ENCODE data around the gene GATA3. TPM values are rescaled to one million over a fixed set of nuclear protein-coding genes. Genes with fewer than 3 reads are reported as not detected.

Gene GATA3
- total RNA-seq, 2 donors from 2014 or later, result 0.27 to 0.78 TPM

GRCh38 chr10:8048281-8049008 lies 6.0 kb upstream of the GATA3 start:
- ATAC-seq (no peak), DNase-seq (no peak)
- intact Hi-C loops (cut with DNase I, micrococcal nuclease), result no loop called here

GRCh38 chr10:8049045-8049864 lies 5.2 kb upstream of the GATA3 start:
- DNase-seq (no peak), ATAC-seq (no peak)
- intact Hi-C loops (cut with DNase I, micrococcal nuclease), result no loop called here

- DNase-seq (no peak), ATAC-seq (no peak)
- intact Hi-C loops (cut with DNase I, micrococcal nuclease), result no loop called here
Measured at GRCh38 chr10:8049865-8050555, 4.5 kb upstream of the GATA3 start.

GRCh38 chr10:8050556-8051108 lies 3.9 kb upstream of the GATA3 start:
- intact Hi-C loops (cut with DNase I, micrococcal nuclease), result no loop called here
- DNase-seq (peak in 1 of 2 donors; percentile 46), ATAC-seq (peak; percentile 26)

- intact Hi-C loops (cut with DNase I, micrococcal nuclease), result no loop called here
- DNase-seq (no peak), ATAC-seq (no peak)
Measured at GRCh38 chr10:8051109-8051821, 3.2 kb upstream of the GATA3 start.

- intact Hi-C loops (cut with DNase I, micrococcal nuclease), result no loop called here
- ATAC-seq (no peak), DNase-seq (no peak)
Measured at GRCh38 chr10:8051851-8052257, 2.6 kb upstream of the GATA3 start.

GRCh38 chr10:8052341-8052955 lies 2.0 kb upstream of the GATA3 start:
- DNase-seq (no peak), ATAC-seq (no peak)
- intact Hi-C loops (cut with DNase I, micrococcal nuclease), result no loop called here

- intact Hi-C loops (cut with DNase I, micrococcal nuclease), result no loop called here
- ATAC-seq (no peak), DNase-seq (no peak)
Measured at GRCh38 chr10:8052956-8053445, 1.5 kb upstream of the GATA3 start.

- intact Hi-C loops (cut with DNase I, micrococcal nuclease), result no loop called here
- ATAC-seq, result peak; percentile 94
Measured at GRCh38 chr10:8053446-8054243, 843 bp upstream of the GATA3 start.

GRCh38 chr10:8054244-8054493 lies 319 bp upstream of the GATA3 start:
- intact Hi-C loops (cut with DNase I, micrococcal nuclease), result no loop called here
- no peak for ATAC-seq

More at GRCh38 chr10:8053446-8054243, 843 bp upstream of the GATA3 start:
- DNase-seq, result peak; percentile 78 to 91

GRCh38 chr10:8055420-8056349 lies 1.2 kb downstream of the GATA3 start:
- ATAC-seq, result no peak

More at GRCh38 chr10:8054244-8054493, 319 bp upstream of the GATA3 start:
- DNase-seq, result peak in 1 of 2 donors; percentile 23

GRCh38 chr10:8056378-8056777 lies 1.9 kb downstream of the GATA3 start:
- no peak for DNase-seq
- intact Hi-C loops (cut with DNase I, micrococcal nuclease), result no loop called here
- no peak for ATAC-seq

More at GRCh38 chr10:8055420-8056349, 1.2 kb downstream of the GATA3 start:
- intact Hi-C loops (cut with DNase I, micrococcal nuclease), result no loop called here
- peak in 1 of 2 donors; percentile 23 for DNase-seq

GRCh38 chr10:8056871-8057331 lies 2.4 kb downstream of the GATA3 start:
- ATAC-seq (no peak), DNase-seq (no peak)
- intact Hi-C loops (cut with DNase I, micrococcal nuclease), result no loop called here

- no peak for DNase-seq
- ATAC-seq, result no peak
- intact Hi-C loops (cut with DNase I, micrococcal nuclease), result no loop called here
Measured at GRCh38 chr10:8057636-8058273, 3.3 kb downstream of the GATA3 start.

GRCh38 chr10:8058274-8059111 lies 4.0 kb downstream of the GATA3 start:
- DNase-seq (no peak), ATAC-seq (no peak)
- intact Hi-C loops (cut with DNase I, micrococcal nuclease), result no loop called here

All from left colon (tissue), 2 donors.